ENCODE measurements around the gene PNCK.
"Not testable (repeated sequence)": the region's sequence is repeated elsewhere in the genome, so short reads cannot be mapped to it uniquely, and the experiment has no call there.

Gene PNCK

GRCh38 chrX:153685751-153686696, 12.4 kb upstream of the PNCK start:
- DNase-seq = peak; percentile 33

DNA sequence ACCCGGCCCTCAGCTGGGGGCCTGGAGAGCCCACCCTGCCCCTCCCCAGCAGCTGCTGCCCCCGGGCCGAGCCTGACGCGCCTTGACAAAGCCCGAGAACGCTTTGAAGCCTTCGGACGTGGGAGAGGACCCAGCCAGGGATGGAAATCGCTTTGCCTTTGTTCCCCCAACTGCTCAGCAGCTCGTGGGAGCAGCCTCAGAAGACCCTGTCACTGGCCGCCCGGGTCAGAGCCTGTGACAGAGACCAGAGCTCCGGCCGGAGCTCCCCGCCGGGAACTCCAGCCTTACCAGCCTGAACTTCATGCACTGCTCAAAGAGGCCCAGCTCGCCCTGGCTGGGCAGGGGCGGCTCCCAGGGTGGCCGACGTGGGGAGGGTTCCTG, 11.5 kb upstream of the PNCK start:
- no peak for DNase-seq

DNA sequence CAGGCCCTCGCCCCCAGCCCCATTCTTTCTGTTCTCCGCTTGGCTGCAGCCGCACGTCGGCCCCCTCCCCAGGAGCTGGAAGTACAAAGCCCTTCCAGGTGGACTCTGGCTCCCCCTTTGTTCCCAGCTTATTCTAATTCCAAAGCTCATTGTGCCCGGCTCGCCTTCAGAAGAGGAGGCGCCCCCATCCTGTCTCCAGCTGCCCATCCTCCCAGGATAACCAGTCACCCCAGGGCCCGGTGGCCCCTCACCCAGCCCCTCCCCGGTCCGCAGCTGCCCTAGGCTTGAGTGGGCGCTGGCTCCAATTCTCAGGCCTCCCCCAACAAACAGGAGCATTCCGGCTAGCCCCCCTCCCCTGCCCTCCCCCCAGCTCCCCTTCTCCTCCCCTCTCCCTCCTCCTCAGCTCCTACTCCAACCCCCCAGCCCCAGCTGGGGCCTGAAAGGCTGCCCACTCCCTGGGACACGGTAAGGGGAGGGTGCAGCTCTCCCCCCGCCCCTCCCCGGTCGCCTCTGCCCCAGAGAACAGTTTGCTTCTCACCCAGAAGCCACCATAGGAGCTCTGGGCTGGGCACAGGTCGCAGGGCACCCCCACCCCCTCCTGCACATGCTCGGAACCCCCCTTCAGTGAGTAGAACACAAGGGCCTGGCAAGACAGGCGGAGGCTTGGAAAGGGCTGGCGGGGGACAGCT, 11.0 kb upstream of the PNCK start:
- DNase-seq = no peak

GRCh38 chrX:153683486-153683885, 9.9 kb upstream of the PNCK start:
- not testable (repeated sequence) for DNase-seq

- DNase-seq = peak; percentile 36
Observed at GRCh38 chrX:153681175-153681574, 7.6 kb upstream of the PNCK start.

GRCh38 chrX:153674219-153674851, 722 bp upstream of the PNCK start:
- no peak for DNase-seq

DNA sequence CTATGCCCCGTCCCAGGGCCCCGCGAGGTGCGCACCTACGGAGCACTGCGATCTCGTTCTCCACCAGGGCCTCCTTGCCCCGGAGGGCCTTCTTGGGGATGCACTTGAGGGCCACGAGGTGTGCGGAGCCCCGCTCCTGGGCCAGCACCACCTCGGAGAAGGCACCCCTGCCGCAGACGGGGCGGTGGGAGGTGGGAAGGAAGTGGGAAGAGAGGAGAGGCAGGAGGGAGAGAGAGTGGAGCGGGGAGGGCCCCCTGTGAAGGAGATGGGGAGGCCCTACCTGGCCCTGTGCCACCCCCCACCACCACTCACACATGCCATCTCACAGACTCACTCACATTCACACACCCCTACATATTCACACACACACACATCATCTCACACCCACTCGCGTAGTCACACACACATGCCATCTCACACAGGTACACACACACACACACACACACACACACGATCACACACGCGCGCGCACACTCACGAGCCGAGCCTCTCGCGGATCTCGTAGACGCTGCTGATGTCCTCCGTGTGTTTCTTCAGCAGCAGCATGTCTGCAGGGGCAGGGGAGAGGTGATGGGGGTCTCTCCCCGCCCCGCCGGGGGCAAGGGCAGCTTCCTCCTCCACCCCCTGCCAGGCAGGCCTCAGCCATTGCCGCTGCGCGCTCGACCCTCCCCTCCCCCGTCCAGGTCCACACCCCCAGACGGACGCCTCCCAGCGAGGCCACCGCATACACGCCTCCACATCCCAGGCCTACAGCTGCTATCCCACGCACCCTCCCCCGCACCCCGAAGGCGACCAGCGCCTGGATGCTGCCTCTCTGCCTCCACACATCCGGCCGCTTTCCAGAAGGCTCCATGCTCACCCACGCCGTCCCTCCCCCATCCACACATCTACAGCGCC, 834 bp downstream of the PNCK start:
- DNase-seq = no peak

DNA sequence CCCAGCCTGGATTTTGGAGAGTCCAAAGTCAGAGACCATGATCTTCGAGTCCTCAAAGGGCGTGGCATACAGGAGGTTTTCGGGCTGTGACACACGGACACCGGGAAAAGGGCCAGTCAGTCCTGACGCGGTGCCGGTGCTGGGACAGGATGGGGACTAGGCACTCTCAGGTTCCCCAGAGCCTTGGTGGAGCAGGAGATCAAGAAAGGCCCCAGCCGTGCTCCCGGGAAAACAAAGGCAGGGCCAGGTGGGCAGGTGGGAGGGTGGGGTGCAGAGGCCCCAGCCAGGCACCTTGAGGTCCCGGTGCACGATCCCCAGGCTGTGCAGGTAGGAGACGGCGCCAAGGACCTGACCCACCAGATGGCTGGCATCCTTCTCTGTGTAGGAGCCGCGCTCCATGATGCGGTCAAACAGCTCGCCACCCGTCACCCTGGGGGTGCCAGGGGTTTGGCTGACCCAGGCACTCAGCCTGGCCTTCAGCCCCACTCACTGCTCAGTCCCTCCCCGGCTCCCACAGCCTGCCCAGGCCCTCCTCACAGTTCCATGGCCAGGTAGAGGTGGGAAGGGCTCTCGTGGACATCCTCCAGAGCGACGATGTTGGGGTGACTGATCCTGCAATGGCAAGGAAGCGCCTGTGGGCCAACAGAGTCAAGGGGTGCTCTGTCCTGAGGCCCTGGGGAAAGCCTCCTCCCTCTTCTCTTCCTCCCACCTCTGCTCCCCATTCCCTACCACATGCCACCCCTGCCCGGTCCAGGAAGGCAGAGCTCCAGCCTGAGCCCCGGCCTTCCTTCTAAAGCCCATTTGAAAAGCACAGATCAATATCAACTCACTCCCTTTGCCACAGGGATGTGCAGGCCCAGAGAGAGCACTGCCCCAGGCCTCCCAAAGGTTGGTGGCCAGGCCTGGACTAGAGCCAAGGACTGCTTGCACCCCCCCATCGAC, 1.8 kb downstream of the PNCK start:
- DNase-seq = no peak

- DNase-seq = no peak
Observed at GRCh38 chrX:153670748-153671588, 2.6 kb downstream of the PNCK start.

DNA sequence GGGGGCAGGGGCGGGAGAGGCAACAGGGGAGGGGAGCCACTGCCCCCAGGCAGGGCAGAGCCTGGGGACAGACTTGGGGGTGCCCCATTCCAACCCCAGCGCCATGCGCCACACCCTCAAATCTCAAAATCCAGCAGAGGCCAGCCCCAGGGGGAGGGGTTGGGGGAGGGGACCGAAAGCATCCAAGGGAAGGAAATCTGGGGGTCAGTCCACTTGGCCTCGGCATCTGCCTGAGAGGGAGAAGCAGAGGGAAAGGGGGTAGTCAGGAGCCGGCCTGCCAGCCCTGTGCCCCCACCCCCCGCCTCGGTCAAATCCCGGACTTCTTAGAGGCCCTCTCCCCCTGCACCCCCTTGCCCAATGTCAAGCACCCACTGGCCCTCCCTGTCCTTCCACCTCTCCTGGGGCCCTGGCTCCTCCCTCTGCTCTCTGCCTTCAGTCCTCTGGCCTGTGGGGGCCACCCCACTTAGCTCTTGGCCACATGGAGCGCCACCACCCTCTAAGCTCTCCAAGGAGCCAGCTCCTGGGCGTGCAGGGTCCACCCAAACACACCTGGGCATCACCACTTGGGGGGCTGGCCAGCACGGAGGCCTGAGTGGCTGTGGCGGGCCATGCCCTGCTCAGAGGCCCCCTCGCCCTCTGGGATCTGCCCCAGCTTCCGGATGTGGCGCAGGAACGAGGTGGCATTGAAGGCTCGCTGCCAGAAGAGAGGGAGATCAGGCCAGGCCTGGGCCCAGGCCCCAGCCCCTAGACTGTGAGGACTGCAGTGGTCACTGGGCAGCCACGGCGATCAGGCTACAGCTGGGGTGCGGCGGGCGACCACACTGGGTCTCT, 3.5 kb downstream of the PNCK start:
- DNase-seq = no peak

DNA sequence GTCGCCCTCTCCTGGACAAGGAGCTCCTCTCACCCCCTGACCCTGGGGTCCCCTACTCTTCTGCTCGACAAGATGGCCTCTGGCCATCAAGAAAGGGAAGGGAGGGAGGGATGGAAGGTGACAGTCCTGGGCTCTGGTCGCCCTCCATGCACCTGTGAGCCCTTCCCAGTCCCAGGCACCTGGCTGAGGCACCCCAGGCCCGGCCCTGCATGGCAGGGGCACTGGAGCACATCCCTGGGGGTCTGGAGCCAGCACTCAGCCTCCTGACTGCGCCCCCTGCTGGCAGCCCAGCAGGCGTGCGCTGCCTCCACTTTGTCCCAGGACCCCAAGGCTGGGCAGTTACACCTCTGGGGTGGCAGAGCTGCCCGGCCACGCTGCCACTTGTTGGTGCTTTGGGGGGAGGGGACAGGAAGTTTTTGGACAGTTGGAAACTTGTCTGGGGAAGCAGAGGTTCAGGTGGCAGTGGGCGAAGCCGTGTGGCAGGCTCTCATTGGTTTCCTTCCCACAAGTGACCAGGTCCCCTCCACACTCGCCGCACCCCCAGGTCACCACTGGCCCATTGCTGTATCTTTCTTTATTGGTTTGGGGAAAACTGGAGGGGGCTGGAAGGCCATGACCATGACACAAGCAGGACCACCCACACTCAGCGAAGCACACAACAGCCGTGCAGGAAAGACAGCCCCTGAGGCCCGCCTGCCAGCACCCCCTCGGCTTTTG, 4.3 kb downstream of the PNCK start:
- DNase-seq = no peak

- DNase-seq = no peak
Observed at GRCh38 chrX:153668423-153669173, 5.0 kb downstream of the PNCK start.

GRCh38 chrX:153667956-153668396, 5.6 kb downstream of the PNCK start:
- DNase-seq = peak; percentile 65

DNA sequence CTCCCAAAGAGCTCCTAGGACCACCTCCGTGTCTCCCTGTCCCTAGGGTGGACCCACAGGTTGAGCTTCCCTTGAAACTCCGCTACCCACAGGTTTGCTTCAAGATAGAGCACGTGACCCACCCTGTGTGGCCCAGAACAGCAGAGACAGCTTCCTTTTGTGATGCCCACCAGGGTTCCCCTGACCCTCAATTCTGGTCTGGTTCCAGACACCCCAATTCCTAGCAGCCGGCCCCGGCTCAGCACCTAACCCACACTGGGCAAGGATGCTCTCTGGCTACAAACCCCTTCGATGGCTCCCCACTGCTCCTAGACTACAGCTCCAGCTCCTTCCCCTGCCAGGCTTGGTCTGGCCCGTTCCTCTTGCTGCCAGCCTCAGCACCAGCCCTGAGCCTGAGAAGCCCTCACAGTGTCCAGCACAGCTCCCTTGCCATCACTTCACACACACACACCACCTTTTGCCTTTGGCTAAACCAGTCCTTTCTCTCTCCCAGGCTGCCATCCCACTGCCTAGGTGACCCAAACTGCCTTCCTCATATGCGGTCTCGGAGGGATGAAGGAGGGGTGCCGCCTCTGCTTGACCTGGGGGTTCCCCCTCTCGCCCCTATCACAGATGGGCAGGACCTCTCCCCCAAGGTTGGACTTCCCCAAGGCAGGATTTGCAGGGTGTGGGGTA, 6.2 kb downstream of the PNCK start:
- DNase-seq = no peak

DNA sequence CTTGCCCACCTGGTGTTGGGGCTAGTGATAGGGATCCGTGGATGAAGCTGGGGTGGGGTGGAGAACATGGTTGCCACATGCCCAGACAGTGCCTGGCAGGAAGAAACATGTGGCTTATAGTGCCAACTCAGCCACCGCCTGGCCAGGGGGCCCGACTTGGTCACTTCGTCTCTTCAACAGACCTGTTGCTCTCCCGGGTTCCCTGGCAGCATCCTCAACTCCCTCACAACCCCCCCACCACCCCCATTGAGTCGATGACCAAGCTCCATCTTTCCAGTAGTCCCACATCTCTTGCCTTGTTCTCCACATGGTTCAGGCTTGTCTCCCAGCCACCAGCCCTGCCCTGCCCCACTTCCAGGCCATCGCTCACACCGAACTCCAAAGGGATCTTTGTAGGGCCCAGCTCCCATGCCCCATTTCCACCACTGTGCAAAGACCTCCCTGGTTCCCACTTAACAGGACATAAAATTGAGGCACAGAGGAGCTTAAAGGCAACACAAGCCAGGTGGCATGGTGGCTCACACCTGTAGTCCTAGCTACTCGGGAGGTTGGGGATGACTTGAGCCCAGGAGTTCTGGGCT, 7.8 kb downstream of the PNCK start:
- DNase-seq = no peak

- peak; percentile 10 for DNase-seq
Observed at GRCh38 chrX:153662266-153662665, 11.3 kb downstream of the PNCK start.

- no peak for DNase-seq
Observed at GRCh38 chrX:153659268-153659667, 14.3 kb downstream of the PNCK start.

Data from inflammatory macrophage treated with lipopolysaccharide for 4 hours (primary cell).